SKM-1 (cell line): Measurements from ENCODE around the gene SH3RF3.

ENCODE experiments used
- DNase-seq: peaks from one replicate; lab custom pipeline; 2025; ENCODE audit not compliant: unreplicated experiment; lab: John Stamatoyannopoulos, UW

The SH3RF3 gene

DNA sequence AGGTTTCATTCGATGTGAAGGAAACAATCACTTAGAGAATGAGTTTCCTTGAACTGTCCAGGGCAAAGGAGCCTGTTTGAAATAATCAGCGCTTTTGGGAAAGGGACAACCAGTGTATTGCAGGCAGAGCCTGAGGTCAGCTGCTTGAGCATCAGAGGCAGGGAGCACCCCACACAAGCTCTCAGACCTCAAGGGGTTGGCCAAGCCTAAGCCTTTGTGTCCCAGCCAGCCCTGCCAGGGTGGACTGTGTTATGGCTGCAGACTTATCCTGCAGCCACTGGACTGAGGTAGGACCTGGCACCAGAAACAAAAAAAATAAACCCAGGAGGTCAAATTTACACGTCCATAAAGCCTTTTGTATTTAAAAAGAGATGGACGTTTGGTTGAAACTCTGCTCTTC, 256.5 kb downstream of the SH3RF3 start:
- DNase-seq = no peak

DNA sequence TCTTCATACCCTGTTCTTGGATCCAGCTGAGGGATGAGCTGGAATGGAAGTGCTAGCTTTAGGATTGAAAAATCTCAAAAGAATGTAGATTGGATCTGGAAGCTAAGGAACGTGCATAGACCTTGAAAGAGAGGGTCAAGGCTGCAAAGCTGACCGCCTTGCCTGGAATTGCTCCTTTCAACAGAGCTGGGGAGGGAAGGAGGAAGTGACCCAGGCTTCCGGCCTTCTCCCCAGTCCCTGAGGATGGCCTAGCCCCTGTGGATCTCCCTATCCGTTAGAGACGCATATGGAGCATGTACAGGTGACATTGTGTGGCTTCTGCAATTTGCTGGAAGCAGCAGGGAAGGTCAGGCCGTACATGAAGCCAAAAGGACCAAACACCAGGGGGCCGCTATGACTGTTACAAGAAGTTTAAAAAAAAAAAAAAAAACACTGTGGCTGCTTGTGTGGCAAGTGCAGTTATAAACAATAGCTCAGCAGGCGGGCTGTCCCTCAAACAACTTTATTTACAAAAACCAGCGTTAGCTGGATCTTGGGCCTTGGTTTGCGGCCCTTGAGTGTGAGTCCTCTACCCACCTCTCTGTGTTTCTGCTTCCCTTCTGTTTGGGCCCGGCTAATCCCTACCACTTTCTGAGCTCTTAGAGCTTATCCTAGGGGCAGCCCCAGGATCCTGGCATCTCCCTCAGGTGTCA, 257.1 kb downstream of the SH3RF3 start:
- DNase-seq = no peak

DNA sequence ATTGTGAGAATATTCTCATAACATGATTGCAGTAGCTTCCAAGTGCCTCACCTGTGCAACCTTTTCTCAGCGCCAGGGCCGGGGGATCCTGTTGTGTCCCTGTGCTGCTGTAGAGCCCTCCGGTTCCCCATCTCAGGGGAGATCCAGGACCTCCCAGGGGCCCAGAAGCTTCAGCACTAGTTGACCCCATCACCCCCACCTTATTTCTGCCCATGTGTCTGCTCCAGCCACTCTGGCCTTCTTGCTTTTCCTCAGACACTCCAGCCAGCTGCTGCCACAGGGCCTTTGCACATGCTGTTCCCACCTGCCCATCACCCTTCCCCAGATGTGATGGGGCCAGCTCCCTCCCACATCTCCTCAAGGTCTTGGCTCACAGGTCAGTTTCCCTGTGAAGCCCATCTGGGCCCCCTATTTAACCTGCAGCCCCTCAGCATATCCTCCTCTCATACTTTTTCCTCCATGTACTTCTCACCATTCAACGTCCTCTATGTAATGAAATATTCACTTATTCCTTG, 258.3 kb downstream of the SH3RF3 start:
- no peak for DNase-seq

DNA sequence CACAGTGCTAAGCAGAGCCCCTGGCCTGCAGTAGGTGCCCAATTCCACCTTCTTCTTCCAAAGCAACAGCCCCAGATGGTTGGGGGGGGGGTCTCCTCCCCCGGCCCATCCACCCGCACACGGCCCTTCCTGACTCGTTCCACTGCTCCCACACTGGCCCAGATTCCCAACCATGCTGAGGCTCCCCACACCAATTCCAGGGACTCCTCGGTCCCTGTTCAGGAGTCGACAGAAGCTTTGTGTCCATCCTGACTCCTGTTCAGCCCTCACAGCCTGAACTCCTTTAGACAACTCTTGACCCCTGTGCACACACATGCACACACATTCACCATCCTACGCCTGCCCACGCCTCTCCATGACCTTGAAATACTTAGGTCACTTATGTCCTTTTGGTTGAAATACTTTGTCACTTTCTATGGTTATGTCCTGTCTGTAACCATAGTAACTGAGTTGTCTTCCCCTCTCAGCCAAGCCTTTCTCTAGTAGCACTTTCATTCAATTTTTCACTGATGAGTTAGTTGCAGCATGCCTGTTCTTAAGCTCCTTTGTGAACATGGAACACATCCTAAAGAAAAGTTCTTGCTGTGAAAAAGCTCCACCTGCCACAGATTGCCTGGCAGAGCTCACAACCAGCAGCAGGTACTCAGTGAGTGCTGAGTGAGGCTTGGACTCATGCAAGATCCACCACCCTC, 258.9 kb downstream of the SH3RF3 start:
- DNase-seq = no peak

DNA sequence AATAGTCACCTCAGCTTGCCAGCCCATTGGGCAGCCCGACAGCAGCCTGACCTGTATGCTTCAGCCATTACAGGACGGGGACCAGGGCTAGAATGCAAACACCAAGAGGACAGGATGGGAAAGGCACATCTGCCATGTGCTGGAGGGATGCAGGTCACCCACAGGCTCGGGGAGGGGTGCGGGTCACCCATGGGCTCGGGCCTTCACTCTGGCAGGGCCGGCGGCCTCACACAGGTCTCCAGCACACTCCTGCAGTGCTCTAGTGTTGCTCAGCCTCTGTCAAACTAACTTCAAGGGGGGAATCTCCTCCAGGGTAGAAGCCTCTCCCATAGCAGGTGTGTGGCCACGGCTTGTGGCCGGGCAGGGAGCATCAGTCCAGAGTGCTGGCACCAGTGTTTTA, 262.2 kb downstream of the SH3RF3 start:
- no peak for DNase-seq

DNA sequence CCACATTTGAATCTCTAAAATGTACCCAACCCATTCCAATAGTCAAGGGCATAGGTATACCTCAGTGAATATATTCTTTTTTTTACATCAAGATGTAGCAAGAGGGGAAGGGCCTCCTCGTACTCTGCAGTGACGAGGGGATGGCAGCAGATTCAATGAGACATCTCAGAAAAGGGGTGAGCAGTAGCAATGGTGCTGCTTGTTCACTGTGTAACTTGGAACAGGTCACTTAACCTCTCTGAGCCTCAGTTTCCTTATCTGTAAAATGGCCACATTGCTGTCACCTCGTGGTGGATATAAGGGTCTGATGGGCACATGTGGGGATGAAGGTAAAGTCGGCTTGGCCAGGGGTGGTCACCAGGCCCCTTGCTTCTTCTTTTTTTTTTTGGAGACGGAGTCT, 263.1 kb downstream of the SH3RF3 start:
- no peak for DNase-seq

DNA sequence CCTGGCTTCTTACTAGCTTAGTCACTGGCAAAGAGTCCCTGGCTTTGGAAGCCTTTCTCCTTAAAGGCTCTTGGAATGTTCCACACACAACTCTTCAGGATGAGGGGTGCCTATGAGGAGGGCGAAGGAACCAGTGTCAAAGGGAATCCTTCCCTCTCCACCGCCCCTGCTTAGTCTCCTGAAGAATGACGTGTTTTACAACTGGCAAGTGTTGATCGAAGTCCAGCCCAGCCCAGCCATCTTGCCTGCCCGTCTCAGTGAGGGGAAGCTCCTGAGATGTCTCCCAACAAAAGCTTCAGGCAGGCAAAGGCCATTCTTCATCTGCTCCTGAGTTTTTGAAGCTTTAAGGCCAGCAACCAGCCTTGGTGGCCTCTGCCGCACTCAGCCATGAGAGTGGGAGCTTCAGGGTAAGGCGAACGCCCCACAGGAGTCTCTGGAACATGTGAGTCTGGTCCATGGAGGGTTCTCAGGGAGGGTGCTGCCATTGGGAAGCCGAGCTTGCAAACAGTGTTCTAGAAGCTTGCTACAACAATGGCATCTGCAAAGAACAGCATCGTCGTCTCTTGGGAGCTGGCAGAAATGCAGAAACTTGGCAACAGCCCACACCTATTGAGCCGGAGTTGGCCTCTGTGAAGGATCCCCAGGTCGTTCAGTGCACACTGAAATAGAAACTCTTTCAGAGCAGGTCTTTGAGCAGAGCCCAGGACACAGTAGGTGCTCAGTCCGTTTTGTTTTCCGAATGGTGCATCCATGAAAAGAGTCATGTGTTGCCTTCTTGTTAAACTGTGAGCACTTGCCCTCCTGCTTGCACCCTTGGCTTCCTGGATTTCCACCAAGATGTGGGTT, 264.0 kb downstream of the SH3RF3 start:
- no peak for DNase-seq

DNA sequence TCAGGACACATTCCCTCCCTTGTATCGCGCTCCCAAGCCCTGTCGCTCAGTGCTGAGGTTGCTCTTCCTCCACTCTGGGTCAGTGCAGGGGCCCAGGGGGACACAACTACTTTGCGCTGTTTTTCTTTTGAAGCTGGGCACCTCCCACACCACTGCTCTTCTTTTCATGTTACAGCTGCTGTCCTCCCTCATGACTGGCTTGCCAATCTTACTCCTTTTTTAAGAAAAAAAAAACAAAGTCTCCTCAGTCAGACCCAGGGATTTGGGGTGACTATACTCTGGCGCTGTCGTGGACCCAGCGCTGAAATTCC, 264.6 kb downstream of the SH3RF3 start:
- DNase-seq = no peak

DNA sequence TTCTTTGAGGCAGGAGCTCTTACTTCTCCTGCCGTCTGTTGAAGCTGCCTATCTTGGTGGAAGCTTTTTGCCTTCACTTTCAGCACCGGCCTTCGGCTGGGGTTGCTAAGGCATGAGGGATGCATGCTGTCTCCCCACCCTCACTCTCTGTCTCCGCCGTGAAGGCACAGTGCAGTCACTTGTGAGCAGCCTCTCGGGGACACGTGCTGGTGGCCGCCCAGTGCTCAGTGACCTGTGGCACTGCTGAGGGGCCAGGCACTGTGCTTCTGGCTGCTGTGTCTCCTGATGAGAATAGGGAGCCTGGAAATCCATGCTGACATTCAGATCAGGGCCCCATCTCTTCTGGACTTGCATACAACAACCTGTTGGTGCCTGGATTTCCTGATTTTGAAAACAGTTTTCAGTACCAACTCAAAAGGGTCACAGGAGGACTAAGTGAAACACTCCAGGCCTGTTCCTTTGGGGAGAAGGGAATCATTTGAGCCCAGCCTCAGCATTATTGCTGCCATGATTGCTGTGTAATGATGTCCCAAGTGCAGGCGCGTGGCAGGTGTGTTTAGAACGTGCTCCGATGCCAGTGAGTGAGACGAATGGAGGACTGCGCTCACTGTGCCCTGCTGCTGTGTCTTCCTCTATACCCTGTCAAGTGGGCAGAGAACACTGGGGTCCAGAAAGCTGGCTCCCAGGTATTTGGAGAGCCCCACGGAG, 266.6 kb downstream of the SH3RF3 start:
- DNase-seq = no peak

DNA sequence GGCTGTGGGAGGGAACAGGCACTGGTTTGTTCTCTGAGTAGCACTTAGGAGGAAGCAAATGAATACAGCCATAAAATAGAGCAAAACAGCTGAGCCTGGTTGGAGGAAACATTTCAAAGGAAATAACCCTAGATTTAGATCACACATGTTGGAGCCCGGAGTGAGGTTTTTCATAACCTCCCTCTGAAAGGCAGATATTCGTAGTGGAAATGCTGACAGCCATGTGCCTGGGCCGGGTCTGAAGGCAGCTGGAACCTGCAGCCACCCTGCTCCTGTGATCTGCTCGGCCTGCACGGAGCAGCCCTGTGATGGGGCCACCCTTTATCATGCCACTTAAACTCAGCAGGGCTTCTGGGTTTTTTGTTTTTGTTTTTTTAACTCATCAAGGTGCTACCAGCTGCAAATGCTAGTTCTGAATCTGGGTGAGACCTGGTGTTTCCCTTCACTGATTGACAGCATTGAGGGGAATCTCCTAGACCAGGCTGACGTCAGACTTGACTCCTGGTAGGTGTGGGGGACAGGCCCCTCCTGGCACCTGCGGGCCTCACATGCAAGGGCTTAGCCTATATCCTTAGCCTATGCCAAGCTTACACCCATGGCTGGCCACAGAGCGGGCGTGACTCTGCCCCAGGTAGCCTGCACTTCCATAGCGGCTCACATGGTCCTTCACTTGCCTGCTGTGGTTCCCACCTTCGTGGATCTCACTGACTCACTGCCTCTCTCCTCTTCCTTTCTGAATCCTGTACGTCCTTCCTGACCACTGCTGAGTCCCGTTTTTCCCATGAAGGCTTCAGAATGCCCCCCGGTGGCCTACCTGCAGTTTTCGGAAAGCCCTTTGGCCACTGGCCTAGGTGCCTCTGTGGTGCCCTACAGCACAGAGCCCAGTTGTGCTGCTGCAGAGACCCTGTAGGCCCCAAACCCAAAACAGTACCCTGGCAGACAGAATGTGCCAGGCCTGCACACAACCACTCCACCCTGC, 267.5 kb downstream of the SH3RF3 start:
- no peak for DNase-seq

DNA sequence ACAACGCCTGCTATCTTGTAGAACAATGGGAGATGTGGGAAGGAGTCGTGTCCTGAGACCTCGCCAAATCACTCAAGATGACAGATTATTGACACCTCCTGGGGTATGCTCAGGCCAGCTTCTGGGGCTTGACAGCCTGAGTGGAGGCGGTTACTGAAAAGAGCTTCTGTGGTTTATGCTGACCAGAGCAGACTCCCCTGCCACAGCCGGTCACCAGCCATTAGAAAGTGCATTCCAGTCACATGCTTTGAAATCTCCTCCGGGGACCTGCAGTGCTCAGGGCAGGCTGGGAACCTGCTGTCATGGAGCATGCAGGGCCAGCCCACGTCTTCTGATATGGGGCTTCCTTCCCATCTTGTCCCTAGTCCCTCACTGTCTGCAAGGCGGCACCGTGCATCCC, 268.9 kb downstream of the SH3RF3 start:
- no peak for DNase-seq

DNA sequence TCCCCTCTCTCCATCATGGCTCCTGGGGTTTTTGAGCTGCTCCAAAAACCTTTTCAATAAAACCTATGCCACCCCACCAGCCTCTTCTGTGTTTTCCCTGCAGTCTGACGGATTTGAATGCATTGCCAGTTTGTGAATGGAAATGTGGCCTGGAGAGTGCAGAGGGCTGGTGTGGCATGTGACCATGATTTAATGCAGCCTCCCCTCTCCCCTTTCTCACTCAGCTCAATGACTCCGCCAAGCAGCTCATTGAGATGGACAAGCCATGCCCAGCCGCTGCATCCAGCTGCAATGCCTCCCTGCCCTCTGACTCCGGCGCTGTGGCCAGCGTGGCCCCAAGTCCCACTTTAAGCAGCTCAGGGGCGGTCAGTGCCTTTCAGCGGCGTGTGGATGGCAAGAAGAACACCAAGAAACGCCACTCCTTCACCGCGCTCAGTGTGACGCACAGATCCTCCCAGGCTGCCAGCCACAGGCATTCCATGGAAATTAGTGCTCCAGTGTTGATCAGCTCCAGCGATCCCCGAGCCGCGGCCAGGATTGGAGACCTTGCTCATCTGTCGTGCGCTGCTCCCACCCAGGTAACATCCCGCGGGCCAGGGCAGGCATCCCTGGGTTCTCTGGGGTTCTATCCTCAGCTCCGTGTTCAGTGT, 269.5 kb downstream of the SH3RF3 start:
- DNase-seq = no peak

DNA sequence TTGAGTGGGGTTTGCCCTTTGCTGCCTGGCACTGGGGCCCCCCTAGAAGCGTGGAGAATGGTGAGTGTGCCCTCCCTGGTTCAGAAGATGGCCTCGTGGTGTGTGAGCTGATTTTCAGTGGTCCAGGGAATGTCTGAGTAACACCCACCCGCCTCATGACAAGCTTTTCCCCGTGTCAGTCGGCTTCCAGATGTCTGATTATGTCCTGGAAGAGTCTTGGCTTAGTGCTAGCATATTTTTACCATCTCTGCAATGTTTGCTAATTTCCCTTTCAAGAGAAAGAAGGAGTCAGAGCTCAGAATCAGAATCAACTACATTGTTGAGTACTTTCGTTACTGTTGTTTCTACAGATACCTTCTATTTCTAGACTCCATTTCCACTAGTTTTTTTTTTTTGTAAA, 270.1 kb downstream of the SH3RF3 start:
- no peak for DNase-seq

DNA sequence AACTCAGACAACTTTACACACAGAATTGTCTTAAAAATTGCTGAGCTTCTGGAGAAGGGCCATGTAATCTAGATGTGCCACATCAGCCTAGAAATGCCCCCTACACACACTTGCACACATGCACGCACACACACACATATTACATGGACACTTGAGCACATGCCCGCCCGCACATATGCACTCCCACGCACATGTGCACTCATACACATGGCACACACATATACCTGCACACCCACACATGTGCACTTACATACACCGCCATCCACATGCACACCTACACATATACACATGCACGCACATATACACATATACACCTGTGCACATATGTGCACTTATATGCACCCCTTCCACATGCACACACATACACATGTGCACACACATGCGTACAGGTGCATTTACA, 271.1 kb downstream of the SH3RF3 start:
- DNase-seq = no peak

DNA sequence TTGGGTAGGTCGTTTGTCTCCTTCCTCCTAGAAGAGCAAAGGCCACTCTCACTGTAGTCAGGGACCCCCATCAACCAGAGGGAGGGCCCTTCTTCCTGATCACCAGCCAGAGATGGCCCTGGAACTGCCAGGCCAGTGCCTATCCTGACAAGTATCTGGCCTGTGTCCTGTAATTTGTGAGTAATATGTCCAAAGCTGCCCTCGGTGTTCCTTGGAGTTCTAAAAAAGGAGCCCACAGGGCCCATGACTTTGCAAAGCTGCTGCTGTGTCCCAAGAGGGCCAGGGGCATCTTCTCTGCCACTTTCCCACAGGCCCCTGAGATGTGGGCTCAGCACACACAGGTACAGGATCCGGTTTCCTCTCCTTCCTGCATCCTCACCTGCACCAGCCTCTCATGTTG, 272.4 kb downstream of the SH3RF3 start:
- no peak for DNase-seq

DNA sequence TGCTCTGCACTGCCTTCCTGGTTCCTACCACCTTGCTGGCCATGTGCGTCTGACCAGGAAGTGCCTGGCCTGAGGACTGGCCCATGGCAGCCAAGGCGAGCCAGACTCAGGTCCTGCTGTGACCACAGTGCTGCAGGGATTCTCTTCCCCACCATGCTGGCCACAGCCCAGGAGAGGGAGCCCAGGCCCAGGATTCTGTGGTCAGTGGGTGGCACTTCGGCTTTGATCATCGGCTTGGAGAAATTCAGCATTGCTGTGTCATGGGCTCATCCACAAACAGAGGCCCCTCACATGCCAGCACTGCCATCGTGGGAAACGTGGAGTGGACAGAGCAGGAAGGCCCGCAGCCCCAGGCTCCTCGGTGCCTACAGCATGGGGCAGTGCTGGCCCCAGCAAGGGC, 273.2 kb downstream of the SH3RF3 start:
- DNase-seq = no peak

DNA sequence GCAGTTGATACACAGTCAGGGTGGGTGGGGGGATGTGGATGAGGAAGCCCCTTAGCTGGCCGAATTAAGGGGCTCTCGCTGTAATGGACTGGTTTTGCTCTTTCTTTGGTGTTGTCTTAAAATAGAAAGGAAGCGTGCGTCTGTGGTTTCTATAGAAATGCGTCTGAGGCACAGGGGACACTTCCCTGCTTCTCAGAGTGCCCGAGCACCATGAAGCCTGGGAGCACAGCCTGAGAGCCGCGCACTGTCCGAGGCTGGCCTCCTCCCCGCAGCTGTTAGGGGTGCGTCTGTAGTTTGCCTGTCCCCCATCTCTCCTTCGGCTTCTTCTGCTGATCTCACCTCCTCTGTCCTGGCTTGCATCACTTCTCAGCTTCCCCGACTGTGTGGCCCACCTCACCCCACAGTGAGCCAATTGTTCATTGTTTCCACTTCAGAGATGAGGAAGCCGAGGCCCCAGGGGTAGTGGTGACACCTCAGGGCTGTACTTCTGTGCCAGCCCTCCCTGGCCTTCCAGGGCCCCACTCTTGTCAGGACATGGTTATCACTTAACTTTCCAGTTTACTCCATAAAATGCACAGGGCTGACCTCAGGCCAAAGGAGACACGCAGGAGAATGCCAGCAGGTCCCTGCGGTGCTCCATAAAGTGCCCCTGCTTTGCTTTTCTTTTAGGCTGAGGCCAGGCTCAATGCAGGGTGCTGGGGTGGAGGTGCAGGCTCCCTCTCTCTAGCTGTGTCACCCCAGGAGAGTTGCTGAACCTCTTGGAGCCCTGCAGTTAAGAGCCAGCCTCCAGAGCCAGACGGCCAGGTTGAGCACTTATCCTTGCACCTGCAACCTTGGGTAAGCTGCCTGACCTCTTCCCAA, 274.2 kb downstream of the SH3RF3 start:
- no peak for DNase-seq

DNA sequence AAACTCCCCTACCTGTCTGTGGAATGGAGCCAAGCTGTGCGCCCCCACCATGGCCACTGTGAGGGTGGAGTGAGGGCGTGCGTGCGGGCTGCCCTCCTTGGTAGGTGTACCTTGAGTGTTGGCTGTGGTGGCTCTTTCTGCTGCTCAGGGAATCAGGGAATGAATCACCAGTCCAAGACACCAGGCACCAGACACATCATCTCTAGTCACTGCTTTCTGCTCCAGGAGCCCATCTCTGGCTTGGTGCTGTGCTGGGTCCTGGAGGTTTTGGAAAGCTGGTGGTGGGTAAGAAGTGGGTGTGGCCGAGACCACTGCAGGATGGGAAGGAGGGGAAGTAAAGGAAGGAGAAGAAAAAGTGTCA, 274.8 kb downstream of the SH3RF3 start:
- DNase-seq = no peak

DNA sequence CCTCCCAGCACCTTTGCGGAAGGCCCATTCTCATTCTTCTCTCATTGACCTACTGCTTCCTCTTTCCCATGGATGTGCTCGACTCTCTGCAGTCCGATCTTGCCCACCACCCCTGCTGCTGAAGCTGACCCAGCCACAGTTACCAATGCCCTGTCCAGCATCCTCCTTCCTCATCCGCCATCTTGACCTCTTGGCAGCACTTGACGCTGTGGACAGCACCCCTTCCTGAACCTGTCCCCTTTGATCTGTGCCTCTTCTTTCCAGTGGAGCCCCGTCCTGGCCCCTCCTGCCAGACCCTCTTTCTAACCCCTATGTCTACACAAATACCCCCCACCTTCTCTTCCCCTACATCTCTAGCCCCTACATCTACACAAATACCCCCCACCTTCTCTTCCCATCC, 275.7 kb downstream of the SH3RF3 start:
- DNase-seq = no peak
